Uterus (tissue), 2 donors: Measurements from ENCODE around the gene SORT1.

ENCODE experiments used
- POLR2A ChIP-seq, 2 donors: fragments of 450-650 bp; IDR thresholded peaks; one replicate each; pipeline ENCODE4 v1.6.1; 2016; ENCODE audit warnings: antibody characterized with exemption in 2 of 2, mild to moderate bottlenecking in 1 of 2, moderate library complexity in 1 of 2
- TF ChIP-seq, protein P1 (sequence below), 4 experiments: fragments of 200-600 bp in 2 of 4; fragments of 450-650 bp in 2 of 4; sonication (generic) in 2 of 4; IDR thresholded peaks; one replicate each; pipeline ENCODE4 v1.5.1; 2016 to 2019; ENCODE audit warnings: antibody characterized with exemption in 4 of 4, mild to moderate bottlenecking in 2 of 4, moderate library complexity in 1 of 4

GRCh38 chr1:109379907-109380306 lies 17.8 kb downstream of the SORT1 start:
- TF ChIP-seq, protein P1, sequence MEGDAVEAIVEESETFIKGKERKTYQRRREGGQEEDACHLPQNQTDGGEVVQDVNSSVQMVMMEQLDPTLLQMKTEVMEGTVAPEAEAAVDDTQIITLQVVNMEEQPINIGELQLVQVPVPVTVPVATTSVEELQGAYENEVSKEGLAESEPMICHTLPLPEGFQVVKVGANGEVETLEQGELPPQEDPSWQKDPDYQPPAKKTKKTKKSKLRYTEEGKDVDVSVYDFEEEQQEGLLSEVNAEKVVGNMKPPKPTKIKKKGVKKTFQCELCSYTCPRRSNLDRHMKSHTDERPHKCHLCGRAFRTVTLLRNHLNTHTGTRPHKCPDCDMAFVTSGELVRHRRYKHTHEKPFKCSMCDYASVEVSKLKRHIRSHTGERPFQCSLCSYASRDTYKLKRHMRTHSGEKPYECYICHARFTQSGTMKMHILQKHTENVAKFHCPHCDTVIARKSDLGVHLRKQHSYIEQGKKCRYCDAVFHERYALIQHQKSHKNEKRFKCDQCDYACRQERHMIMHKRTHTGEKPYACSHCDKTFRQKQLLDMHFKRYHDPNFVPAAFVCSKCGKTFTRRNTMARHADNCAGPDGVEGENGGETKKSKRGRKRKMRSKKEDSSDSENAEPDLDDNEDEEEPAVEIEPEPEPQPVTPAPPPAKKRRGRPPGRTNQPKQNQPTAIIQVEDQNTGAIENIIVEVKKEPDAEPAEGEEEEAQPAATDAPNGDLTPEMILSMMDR (IDR thresholded peaks at IDR 0.05): no peak
- no peak for TF ChIP-seq POLR2A (IDR thresholded peaks at IDR 0.05)
